HepG2 (cell line): ENCODE measurements around the gene IGLL1. TPM values are rescaled to one million over a fixed set of nuclear protein-coding genes. Genes with fewer than 3 reads are reported as not detected.
A peak's percentile ranks its signal among the peaks of the same experiment; 100 is the strongest.

Experiments
- AGO2 ChIP-seq: fragments of 200-400 bp; formaldehyde crosslinking; optimal IDR thresholded peaks from 2 replicates; pipeline ENCODE3; 2017; ENCODE audit warnings: mild to moderate bottlenecking, low read depth, low read length, moderate library complexity
- BCLAF1 ChIP-seq: fragments of 450-650 bp; IDR thresholded peaks from 2 replicates; pipeline ENCODE4 v1.6.1; 2017; ENCODE audit warnings: mild to moderate bottlenecking
- CHCHD3 ChIP-seq: sonication (generic); formaldehyde crosslinking; IDR thresholded peaks from 2 replicates; pipeline ENCODE4 v1.8.0; 2022; ENCODE audit warnings: mild to moderate bottlenecking, missing genetic modification reagents, moderate library complexity
- ELF4 ChIP-seq: sonication (generic); formaldehyde crosslinking; IDR thresholded peaks from 2 replicates; pipeline ENCODE4 v1.5.0; 2020; ENCODE audit warnings: missing genetic modification reagents, mild to moderate bottlenecking, moderate library complexity, borderline replicate concordance
- FUBP1 ChIP-seq: sonication (generic); formaldehyde crosslinking; IDR thresholded peaks from 2 replicates; pipeline ENCODE4 v1.5.1; 2020; ENCODE audit warnings: missing genetic modification reagents, mild to moderate bottlenecking, borderline replicate concordance
- MBNL3 ChIP-seq: fragments of 250-450 bp; sonication (Bioruptor Pico); conservative IDR thresholded peaks from 2 replicates; pipeline ENCODE4 v1.8.0; 2022; ENCODE audit warnings: mild to moderate bottlenecking, inconsistent platforms
- SAFB2 ChIP-seq: sonication (generic); formaldehyde crosslinking; IDR thresholded peaks from 2 replicates; pipeline ENCODE4 v1.5.1; 2020; ENCODE audit warnings: missing genetic modification reagents, low read depth, mild to moderate bottlenecking, borderline replicate concordance
- SIX1 ChIP-seq: sonication (generic); formaldehyde crosslinking; IDR thresholded peaks from 2 replicates; pipeline ENCODE4 v1.4.0; 2020; ENCODE audit warnings: missing genetic modification reagents, borderline replicate concordance
- SMAD9 ChIP-seq: sonication (generic); formaldehyde crosslinking; IDR thresholded peaks from 2 replicates; pipeline ENCODE4 v1.5.1; 2020; ENCODE audit warnings: mild to moderate bottlenecking, missing genetic modification reagents
- THAP7 ChIP-seq: sonication (generic); formaldehyde crosslinking; IDR thresholded peaks from 2 replicates; pipeline ENCODE4 v1.8.1; 2023; ENCODE audit warnings: mild to moderate bottlenecking, missing genetic modification reagents
- ZNF30 ChIP-seq: sonication (generic); formaldehyde crosslinking; IDR thresholded peaks from 2 replicates; pipeline ENCODE4 v1.5.0; 2020; ENCODE audit warnings: mild to moderate bottlenecking, missing genetic modification reagents
- ZNF431 ChIP-seq: sonication (generic); formaldehyde crosslinking; IDR thresholded peaks from 2 replicates; pipeline ENCODE4 v1.9.0; 2022; ENCODE audit warnings: missing genetic modification reagents, low read depth, mild to moderate bottlenecking, borderline replicate concordance
- ZNF510 ChIP-seq: sonication (generic); formaldehyde crosslinking; IDR thresholded peaks from 2 replicates; pipeline ENCODE4 v1.4.0; 2020; ENCODE audit warnings: low read depth, mild to moderate bottlenecking, missing genetic modification reagents
- polyA plus RNA-seq, 8 experiments: library from polyadenylated mRNA; depleted of rRNA in 3 of 8; stranded (reverse) in 7 of 8; unstranded in 1 of 8; fragments of >200 nt; fragmentation: Illumina TruSeq in 4 of 8; extraction: Trizol in 4 of 8; gene quantifications; 2 replicates each; pipeline versions ENCODE4 v1.2.1 to v1.2.3, GENCODE V29; 2011 to 2016; ENCODE audit warnings: low read depth in 4 of 8, missing spikeins in 1 of 8, mixed read lengths in 1 of 8; ENCODE audit not compliant: insufficient read depth in 1 of 8
- total RNA-seq, 5 experiments: library from RNA; depleted of rRNA; stranded (reverse); fragments of >200 nt; fragmentation: Illumina TruSeq; extraction: Trizol; gene quantifications; 2 replicates each; pipeline ENCODE4 v1.2.3, GENCODE V29; 2016; ENCODE audit warnings: low read depth in 1 of 5
- TF ChIP-seq, protein P1 (sequence below): sonication (generic); formaldehyde crosslinking; IDR thresholded peaks from 2 replicates; pipeline ENCODE4 v1.4.0; 2020; ENCODE audit warnings: missing genetic modification reagents
- TF ChIP-seq, protein P2 (sequence below): IDR thresholded peaks from 2 replicates; pipeline ENCODE4 v1.6.1; 2016; ENCODE audit warnings: low read depth, missing genetic modification reagents, missing compliant biosample characterization

IGLL1 gene
- total and polyA plus RNA-seq, 2 of the 13 experiments (the other 11 are each of a cell fraction or from before 2014, with no cell fraction given): not detected

DNA sequence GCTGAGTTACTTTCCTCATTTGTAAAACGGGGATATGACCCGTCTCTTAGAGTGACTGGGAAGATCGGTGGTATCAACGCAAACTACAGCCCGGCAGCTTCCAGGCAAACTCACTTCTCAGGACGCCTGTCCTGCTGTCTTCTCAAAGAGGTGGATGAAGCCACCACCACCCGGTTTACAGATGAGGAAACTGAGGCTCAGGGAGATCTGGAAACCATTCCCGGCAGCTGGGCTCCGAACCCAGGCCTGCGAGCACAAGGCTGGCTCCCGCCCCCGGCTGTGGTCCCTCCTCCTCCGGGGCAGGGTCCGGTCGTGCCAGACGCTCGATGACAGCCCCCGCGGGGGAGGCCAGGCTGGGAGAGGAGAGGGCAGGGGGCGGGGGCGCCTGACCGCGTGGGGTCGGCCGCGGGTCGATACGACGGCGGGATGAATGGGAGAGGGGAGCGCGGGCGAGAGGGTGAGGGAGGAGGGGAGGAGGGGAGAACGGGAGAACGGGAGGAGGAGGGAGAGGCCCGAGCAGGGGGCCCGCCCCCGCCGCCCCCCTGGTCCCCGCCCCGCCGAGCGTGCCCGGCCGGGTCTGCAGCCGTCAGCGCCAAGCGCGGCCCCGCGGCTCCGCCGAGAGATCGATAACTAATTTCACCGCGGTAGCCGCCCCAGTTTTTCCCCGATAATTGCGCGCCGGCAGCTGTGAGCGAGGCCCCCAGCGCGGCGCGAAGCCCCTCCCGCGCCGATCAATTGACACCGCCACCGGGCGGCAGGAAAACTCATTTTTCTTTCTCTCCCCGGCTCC lies 14.0 kb downstream of the IGLL1 start (continued):
- no peak for TF ChIP-seq FUBP1
- no peak for TF ChIP-seq MBNL3
- TF ChIP-seq AGO2: no peak
- TF ChIP-seq SIX1: no peak
- TF ChIP-seq SAFB2: 0 out of 2 replicates have a peak, but pooled peaks have one; percentile 29
- TF ChIP-seq SMAD9 (CRISPR knock-in tag): no peak
- TF ChIP-seq ZNF30 (CRISPR knock-in tag): no peak
- no peak for TF ChIP-seq CHCHD3 (CRISPR knock-in tag)
- no peak for TF ChIP-seq ELF4
- TF ChIP-seq, protein P1, sequence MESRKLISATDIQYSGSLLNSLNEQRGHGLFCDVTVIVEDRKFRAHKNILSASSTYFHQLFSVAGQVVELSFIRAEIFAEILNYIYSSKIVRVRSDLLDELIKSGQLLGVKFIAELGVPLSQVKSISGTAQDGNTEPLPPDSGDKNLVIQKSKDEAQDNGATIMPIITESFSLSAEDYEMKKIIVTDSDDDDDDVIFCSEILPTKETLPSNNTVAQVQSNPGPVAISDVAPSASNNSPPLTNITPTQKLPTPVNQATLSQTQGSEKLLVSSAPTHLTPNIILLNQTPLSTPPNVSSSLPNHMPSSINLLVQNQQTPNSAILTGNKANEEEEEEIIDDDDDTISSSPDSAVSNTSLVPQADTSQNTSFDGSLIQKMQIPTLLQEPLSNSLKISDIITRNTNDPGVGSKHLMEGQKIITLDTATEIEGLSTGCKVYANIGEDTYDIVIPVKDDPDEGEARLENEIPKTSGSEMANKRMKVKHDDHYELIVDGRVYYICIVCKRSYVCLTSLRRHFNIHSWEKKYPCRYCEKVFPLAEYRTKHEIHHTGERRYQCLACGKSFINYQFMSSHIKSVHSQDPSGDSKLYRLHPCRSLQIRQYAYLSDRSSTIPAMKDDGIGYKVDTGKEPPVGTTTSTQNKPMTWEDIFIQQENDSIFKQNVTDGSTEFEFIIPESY: no peak
- no peak for TF ChIP-seq THAP7 (CRISPR knock-in tag)
- no peak for TF ChIP-seq BCLAF1
- no peak for TF ChIP-seq ZNF510 (CRISPR knock-in tag)
- TF ChIP-seq, protein P2, sequence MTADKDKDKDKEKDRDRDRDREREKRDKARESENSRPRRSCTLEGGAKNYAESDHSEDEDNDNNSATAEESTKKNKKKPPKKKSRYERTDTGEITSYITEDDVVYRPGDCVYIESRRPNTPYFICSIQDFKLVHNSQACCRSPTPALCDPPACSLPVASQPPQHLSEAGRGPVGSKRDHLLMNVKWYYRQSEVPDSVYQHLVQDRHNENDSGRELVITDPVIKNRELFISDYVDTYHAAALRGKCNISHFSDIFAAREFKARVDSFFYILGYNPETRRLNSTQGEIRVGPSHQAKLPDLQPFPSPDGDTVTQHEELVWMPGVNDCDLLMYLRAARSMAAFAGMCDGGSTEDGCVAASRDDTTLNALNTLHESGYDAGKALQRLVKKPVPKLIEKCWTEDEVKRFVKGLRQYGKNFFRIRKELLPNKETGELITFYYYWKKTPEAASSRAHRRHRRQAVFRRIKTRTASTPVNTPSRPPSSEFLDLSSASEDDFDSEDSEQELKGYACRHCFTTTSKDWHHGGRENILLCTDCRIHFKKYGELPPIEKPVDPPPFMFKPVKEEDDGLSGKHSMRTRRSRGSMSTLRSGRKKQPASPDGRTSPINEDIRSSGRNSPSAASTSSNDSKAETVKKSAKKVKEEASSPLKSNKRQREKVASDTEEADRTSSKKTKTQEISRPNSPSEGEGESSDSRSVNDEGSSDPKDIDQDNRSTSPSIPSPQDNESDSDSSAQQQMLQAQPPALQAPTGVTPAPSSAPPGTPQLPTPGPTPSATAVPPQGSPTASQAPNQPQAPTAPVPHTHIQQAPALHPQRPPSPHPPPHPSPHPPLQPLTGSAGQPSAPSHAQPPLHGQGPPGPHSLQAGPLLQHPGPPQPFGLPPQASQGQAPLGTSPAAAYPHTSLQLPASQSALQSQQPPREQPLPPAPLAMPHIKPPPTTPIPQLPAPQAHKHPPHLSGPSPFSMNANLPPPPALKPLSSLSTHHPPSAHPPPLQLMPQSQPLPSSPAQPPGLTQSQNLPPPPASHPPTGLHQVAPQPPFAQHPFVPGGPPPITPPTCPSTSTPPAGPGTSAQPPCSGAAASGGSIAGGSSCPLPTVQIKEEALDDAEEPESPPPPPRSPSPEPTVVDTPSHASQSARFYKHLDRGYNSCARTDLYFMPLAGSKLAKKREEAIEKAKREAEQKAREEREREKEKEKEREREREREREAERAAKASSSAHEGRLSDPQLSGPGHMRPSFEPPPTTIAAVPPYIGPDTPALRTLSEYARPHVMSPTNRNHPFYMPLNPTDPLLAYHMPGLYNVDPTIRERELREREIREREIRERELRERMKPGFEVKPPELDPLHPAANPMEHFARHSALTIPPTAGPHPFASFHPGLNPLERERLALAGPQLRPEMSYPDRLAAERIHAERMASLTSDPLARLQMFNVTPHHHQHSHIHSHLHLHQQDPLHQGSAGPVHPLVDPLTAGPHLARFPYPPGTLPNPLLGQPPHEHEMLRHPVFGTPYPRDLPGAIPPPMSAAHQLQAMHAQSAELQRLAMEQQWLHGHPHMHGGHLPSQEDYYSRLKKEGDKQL: no peak
- TF ChIP-seq ZNF431: 0 out of 2 replicates have a peak, but pooled peaks have one; percentile 27
